Neural cell (in vitro differentiated cells): Measurements from ENCODE around the gene SUSD3. TPM values are rescaled to one million over a fixed set of nuclear protein-coding genes. Genes with fewer than 3 reads are reported as not detected.

ENCODE experiments used
- H2AFZ ChIP-seq: fragments of 200-600, 300-800 bp; sonication (generic), shearing (Covaris generic); 2 replicates; pipeline ENCODE4 v1.6.0; 2014; ENCODE audit warnings: low read depth, mild to moderate bottlenecking, antibody characterized with exemption, low read length, moderate library complexity
- H3F3A ChIP-seq: fragments of 200-600 bp; shearing (Covaris generic); 2 replicates; pipeline ENCODE4 v1.6.1; 2016; ENCODE audit warnings: mild to moderate bottlenecking, moderate library complexity, mixed read lengths, antibody characterized with exemption, low read length; ENCODE audit not compliant: insufficient read depth, poor library complexity, severe bottlenecking
- H3K27ac ChIP-seq: fragments of 200-600, 300-800 bp; sonication (generic), shearing (Covaris generic); 2 replicates; pipeline ENCODE4 v1.5.1; 2014; ENCODE audit warnings: mild to moderate bottlenecking, low read length, moderate library complexity
- H3K27me3 ChIP-seq: fragments of 300-800, 200-600 bp; sonication (generic), shearing (Covaris generic); 2 replicates; pipeline ENCODE4 v1.6.0; 2014; ENCODE audit warnings: mild to moderate bottlenecking, low read depth, low read length, moderate library complexity; ENCODE audit not compliant: insufficient read depth
- H3K36me3 ChIP-seq: fragments of 300-800, 200-600 bp; sonication (generic), shearing (Covaris generic); 2 replicates; pipeline ENCODE4 v1.5.1; 2014; ENCODE audit warnings: mild to moderate bottlenecking, antibody characterized with exemption, low read length, moderate library complexity; ENCODE audit not compliant: insufficient read depth
- H3K4me2 ChIP-seq: fragments of 300-800, 200-600 bp; sonication (generic), shearing (Covaris generic); 2 replicates; pipeline ENCODE4 v1.6.0; 2014; ENCODE audit warnings: mild to moderate bottlenecking, low read length
- H3K4me3 ChIP-seq: fragments of 300-800, 200-600 bp; sonication (generic), shearing (Covaris generic); 2 replicates; pipeline ENCODE4 v1.5.1; 2014; ENCODE audit warnings: mild to moderate bottlenecking, low read length, moderate library complexity
- H3K79me2 ChIP-seq: fragments of 200-600 bp; shearing (Covaris generic); replicated peaks from 2 replicates; pipeline ENCODE4 v1.6.0; 2014; ENCODE audit warnings: mild to moderate bottlenecking, low read length, moderate library complexity; ENCODE audit not compliant: insufficient read depth
- H3K9ac ChIP-seq: fragments of 300-800, 200-600 bp; sonication (generic), shearing (Covaris generic); 2 replicates; pipeline ENCODE4 v1.6.1; 2016; ENCODE audit warnings: mild to moderate bottlenecking, low read length, mixed read lengths
- H3K9me2 ChIP-seq: fragments of 200-600 bp; shearing (Covaris generic); 2 replicates; pipeline ENCODE4 v1.6.1; 2016; ENCODE audit warnings: mild to moderate bottlenecking, low read length, mixed read lengths; ENCODE audit not compliant: insufficient read depth
- H3K9me3 ChIP-seq: fragments of 200-600, 300-800 bp; sonication (generic), shearing (Covaris generic); 2 replicates; pipeline ENCODE4 v1.6.1; 2016; ENCODE audit warnings: mild to moderate bottlenecking, mixed run types, low read length, moderate library complexity, mixed read lengths
- H4K20me1 ChIP-seq: fragments of 200-600 bp; shearing (Covaris generic); 2 replicates; pipeline ENCODE4 v1.6.1; 2016; ENCODE audit warnings: mild to moderate bottlenecking, mixed run types; ENCODE audit not compliant: insufficient read depth
- CTCF ChIP-seq: fragments of 450-650 bp; IDR thresholded peaks from 2 replicates; pipeline ENCODE4 v1.5.1; 2014; ENCODE audit warnings: antibody characterized with exemption, mild to moderate bottlenecking, moderate library complexity; ENCODE audit not compliant: poor library complexity, severe bottlenecking
- EP300 ChIP-seq: fragments of 450-650 bp; conservative IDR thresholded peaks from 2 replicates; pipeline ENCODE4 v1.6.1; 2014; ENCODE audit warnings: antibody characterized with exemption, mild to moderate bottlenecking, moderate library complexity; ENCODE audit not compliant: poor library complexity, severe bottlenecking
- EZH2 ChIP-seq: fragments of 200-600, 300-800 bp; shearing (Covaris generic), sonication (generic); IDR thresholded peaks from 2 replicates; pipeline ENCODE4 v1.6.1; 2014; ENCODE audit warnings: antibody characterized with exemption, low read length, borderline replicate concordance, mild to moderate bottlenecking; ENCODE audit not compliant: insufficient read depth, poor library complexity, severe bottlenecking
- MXI1 ChIP-seq: fragments of 450-650 bp; conservative IDR thresholded peaks from 2 replicates; pipeline ENCODE4 v1.6.1; 2014; ENCODE audit warnings: antibody characterized with exemption, mild to moderate bottlenecking; ENCODE audit not compliant: poor library complexity, severe bottlenecking
- POLR2AphosphoS5 ChIP-seq: IDR thresholded peaks from 2 replicates; pipeline ENCODE4 v1.6.1; 2012
- RAD21 ChIP-seq: fragments of 450-650 bp; conservative IDR thresholded peaks from 2 replicates; pipeline ENCODE4 v1.6.1; 2014; ENCODE audit warnings: antibody characterized with exemption, mild to moderate bottlenecking, moderate library complexity
- REST ChIP-seq: IDR thresholded peaks from 2 replicates; pipeline ENCODE4 v1.6.1; 2012; ENCODE audit warnings: borderline replicate concordance
- SMC3 ChIP-seq: fragments of 450-650 bp; conservative IDR thresholded peaks from 2 replicates; pipeline ENCODE4 v1.6.1; 2014; ENCODE audit warnings: antibody characterized with exemption, mild to moderate bottlenecking, moderate library complexity; ENCODE audit not compliant: poor library complexity
- TAF1 ChIP-seq: IDR thresholded peaks from 2 replicates; pipeline ENCODE4 v1.6.1; 2012; ENCODE audit warnings: low read depth
- polyA plus RNA-seq: library from polyadenylated mRNA; depleted of rRNA; stranded (reverse); fragments of >200 nt; gene quantifications from 2 replicates; pipeline ENCODE4 v1.2.3, GENCODE V29; 2014

The SUSD3 gene
- polyA plus RNA-seq, 1 donor from 2014 or later, result not detected

GRCh38 chr9:93108291-93109041 is 50.0 kb downstream of the SUSD3 start:
- no peak overlapping the region for H3K4me2 ChIP-seq
- no peaks in the 10 kb centered on the region for H3K27me3 ChIP-seq
- no peak overlapping the region for H3K9ac ChIP-seq
- no peak for TF ChIP-seq CTCF
- TF ChIP-seq TAF1, result no peak
- no peak for TF ChIP-seq POLR2AphosphoS5
- no peak for TF ChIP-seq SMC3
- TF ChIP-seq RAD21, result no peak
- no peak for TF ChIP-seq REST
- TF ChIP-seq EZH2, result no peak
- no peak for TF ChIP-seq EP300
- TF ChIP-seq MXI1, result no peak
- H4K20me1 ChIP-seq, result no peaks in the 10 kb centered on the region
- H2AFZ ChIP-seq, result no peak overlapping the region
- no peaks in the 10 kb centered on the region for H3K79me2 ChIP-seq
- no peak overlapping the region for H3K27ac ChIP-seq
- no peaks in the 10 kb centered on the region for H3F3A ChIP-seq
- no peaks in the 10 kb centered on the region for H3K36me3 ChIP-seq
- H3K4me3 ChIP-seq, result no peak overlapping the region
- no peaks in the 10 kb centered on the region for H3K9me2 ChIP-seq
- H3K9me3 ChIP-seq, result no peaks in the 10 kb centered on the region

- Histone ChIP-seq H3K36me3 (no peaks in the 10 kb centered on the region), H3K9ac (no peak overlapping the region), H3F3A (no peaks in the 10 kb centered on the region), H3K4me3 (no peak overlapping the region), H3K4me2 (no peak overlapping the region), H4K20me1 (no peaks in the 10 kb centered on the region), H3K79me2 (no peaks in the 10 kb centered on the region), H3K27me3 (no peaks in the 10 kb centered on the region), H3K9me2 (no peaks in the 10 kb centered on the region), H3K27ac (no peak overlapping the region), H2AFZ (no peak overlapping the region), H3K9me3 (no peaks in the 10 kb centered on the region)
- TF ChIP-seq RAD21 (no peak), POLR2AphosphoS5 (no peak), TAF1 (no peak), MXI1 (no peak), SMC3 (no peak), EZH2 (no peak), CTCF (no peak), EP300 (no peak), REST (no peak)
Observed at GRCh38 chr9:93110311-93110855, 51.9 kb downstream of the SUSD3 start.
